GM19438 (cell line): ENCODE results near the gene SCMH1.

Source experiments
- ATAC-seq: cut with Tn5 transposase; IDR thresholded peaks from one replicate; pipeline ENCODE4 v1.9.1; 2021; ENCODE audit warnings: low read depth; ENCODE audit not compliant: unreplicated experiment

The SCMH1 gene

DNA sequence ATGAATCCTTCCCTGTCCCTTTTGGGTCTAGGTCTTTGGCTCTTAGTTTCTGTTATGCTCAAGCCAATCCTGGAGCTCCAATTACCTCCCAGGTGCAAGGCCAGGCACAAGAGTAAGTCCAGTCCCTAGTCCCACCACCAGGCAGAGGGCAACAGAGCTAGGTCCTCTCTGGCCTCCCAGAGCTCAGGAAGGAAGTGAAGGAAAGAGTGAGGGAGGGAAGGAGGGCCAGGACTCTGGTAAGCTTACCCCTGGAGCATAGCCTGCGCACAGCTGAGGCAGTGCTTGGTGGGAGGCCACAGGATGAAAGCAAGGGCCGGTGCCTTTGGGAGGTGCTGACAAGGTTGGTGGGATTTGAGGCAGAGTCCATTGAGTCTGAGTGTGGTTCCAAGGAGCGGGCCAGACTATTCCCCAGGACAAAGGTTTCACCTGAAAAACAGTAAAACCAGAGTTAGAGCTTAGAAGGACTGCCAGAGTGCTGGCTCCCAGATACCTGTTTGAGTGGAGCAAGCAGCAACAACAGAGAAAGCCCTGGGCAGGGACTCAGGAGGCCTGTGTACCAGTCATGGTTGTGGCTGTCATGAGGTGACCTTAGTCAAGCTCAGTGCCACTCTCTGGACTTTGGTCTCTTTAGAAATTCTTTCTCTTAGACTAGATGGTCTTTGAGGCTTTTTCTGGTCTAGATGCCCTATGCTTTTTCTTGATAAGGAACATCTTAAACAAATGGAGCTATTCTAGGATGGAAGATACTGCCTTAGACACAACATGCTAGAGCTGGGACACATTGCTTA lies 204.8 kb downstream of the SCMH1 start:
- ATAC-seq = no peak

DNA sequence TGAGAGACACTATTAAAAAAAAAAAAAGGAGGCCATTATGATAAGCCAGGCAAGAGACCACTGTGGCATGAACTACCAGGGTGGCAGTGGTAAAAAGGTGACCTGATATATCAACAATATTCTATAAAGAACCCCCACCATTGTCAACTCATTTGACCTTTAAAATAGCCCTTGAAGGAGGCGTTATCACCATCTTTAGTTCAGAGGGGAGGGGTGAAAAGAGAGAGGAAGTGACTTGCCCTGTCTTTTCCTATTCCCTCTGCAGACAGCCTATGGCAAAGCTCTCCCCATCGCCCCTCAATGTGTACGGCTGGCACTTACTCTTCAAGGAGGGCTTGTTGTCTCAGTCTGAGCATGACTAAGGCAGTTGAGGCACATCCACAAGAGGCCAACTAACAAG lies 208.8 kb downstream of the SCMH1 start:
- no peak for ATAC-seq

DNA sequence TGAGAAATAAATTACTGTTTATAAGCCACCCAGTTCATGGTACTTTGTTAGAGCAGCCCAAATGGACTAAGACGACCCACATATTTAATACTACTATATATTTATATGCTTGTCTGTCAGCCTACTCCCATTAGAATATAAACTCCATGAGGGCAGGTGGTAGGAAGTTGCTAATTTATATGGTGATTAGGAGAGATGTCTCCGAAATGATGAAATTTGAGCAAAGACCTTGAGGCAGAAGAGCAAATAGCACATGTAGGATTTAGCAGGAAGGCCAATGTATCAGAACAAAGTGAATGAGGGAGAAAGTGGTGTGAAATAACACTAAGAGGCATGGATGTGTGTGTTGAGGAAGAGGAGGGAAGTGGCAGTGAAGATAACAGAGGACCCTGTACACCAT lies 210.0 kb downstream of the SCMH1 start:
- no peak for ATAC-seq

DNA sequence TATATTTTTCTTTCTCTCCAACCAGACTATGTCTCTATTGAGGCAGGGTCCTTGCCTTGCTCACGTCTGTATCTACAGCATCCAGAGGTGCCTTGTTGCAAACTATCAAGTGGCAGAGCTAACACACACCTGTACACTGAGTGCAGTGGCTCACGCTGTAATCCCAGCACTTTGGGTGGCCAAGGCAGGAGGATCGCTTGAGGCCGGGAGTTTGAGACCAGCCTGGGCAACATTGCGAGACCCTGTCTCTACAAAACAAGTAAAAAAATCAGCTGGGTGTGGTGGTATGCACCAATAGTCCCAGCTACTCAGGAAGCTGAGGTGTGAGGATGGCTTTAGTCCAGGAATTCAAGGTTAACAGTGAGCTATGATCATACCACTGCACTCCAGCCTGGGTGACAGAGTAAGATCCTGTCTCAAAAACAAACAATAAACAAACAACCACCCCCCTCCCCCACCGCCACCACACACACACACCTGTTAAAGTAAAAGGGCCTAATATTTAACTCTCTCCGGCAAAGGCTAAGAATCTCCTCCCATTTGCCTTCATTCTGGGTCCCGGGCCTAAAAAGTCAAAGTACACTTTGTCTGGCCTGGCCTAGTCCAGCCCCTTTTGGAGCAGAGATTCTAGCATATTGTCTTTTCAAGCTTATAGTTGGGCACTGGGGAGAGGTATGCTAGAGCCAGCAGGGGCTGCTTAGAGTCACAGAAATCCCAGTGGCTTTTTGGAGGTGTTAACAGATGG lies 211.1 kb downstream of the SCMH1 start:
- no peak for ATAC-seq

DNA sequence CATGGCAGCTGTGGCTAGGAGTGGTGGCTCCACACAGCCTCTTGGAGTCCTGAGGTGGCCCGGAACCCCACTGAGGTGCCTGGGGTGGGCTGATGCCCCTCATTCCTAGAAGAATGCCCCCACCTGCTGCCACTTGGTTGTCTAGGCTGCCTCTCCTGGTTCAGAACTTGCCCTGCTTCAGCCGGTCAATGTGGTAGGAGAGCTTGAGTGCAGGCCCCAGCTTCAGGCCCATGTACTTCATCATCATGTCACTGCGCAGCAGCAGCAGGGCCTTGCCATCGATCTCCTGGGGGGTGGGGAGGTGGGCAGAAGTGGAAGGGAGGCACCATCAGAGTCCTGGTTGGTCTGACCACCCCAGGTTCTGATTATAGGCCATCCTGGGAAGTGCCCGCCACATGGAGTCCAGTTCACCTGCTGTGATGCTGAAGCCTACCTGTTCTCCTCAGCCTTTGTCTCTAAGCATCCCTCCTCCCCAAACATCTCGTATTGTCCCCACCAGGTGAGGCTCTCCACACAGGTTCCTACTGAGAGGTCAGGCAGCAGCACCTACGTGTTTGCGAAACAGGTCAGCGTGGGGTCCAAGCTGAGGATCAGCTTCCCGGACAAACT lies 214.0 kb downstream of the SCMH1 start:
- no peak for ATAC-seq

DNA sequence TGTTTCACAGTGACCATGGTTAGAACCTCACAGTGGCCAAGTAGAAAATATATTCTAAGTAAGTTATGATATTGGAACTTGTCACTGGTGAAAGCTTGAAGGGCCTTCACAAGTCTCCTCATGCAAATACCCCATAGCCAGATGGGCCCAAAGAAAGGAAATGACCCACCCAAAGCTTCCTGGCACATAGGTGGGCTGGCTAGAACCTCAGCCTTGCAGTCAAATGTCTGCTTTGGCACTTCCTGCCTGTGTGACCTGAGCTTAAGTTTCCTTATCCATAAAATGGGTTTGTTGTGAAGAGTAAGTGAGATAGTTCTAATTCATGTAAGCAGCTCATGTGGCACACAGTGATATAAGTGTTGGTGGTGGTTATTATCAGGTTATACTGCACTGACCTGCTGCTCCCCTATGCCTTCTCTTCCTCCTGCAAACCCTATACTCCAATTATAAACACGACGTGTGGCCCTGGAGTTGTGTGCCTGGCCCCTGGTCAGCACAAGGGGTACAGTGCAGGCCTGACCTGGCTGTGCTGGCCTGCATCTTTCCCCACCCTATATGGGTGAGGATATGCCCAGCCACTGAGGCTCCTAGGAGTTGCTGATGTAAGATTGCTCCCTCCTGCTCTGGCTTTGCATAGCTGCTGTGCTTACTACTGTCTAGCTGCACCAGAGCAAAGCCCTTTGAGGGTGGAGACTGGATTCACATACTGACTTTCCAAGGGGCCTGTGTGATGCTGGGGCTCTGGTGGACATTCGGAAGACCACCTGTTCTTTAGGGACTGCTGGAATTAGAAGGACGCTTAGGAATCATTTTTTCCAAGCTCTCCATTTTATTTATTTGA lies 215.9 kb downstream of the SCMH1 start:
- ATAC-seq = no peak

DNA sequence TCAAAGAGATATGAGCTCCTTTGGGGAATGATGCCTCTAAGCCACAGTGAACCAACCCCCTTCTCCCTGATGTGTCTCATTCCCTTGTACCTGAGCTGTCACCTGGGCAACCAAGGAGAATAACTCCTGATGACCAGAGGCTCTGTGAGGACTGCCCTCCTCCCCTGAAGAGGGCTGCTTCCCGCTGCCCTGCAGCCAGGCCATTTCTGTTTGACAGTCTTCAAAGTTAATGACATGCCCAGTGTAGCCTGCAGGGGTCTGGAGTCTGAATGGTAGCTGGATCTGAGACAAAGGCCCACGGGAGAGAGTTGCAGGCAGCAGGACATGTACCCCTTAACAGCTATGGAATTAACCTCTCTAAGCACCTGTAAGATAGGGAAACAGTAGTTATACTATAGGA lies 217.2 kb downstream of the SCMH1 start:
- ATAC-seq = no peak

DNA sequence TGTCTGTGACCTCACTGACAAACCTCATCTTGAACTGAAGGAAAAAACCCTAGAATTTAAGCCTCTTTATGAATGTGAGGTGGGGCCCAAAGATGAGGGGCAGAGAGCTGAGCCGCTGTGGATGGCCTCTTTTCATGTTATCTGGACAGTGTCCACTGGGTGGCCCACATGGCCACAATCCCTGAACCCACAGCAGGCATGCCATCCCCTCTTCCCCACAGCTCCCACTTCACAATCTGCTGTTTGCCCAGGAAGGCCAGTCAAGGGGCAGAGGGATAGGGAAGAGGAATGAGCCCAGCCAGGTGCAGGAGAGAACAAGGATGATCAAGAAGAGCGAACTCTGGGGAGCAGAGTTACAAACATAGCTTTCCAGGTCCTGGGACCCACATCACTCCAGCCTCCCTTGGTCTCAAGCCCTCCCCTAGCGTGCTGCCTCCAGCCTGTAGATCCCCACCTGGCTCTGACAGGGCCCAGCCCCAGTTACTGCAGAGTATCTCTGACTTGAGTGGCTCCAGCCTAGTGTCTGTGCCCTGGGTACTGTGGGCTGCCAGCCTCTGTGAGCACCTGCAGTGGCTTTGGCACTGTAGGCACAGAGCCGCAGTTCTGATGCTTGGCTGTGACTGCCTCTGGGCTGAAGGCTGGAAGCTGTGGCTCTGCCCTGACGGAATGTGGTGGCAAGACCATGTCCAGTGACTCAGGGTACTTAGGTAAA lies 218.7 kb downstream of the SCMH1 start:
- no peak for ATAC-seq

DNA sequence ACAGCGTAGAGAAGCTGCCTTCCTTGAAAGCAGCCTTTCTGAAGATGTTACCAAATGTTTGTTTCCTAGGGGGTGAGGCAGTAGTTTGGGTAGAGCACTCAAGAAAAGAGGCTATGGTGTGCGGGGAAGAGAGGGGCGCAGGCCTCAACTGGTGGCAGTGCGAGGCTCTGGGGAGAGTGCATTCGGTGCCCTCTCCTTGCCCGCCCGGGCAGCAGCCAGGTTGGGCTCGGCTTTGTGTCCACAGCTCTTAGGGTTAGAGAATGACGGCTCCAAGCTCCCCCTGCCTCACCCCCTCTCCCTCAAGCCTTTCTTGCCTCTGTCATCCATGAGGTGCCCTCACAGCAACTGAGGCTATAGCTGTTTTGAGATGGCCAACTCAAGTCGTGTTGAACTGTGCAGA lies 219.7 kb downstream of the SCMH1 start:
- ATAC-seq = no peak

DNA sequence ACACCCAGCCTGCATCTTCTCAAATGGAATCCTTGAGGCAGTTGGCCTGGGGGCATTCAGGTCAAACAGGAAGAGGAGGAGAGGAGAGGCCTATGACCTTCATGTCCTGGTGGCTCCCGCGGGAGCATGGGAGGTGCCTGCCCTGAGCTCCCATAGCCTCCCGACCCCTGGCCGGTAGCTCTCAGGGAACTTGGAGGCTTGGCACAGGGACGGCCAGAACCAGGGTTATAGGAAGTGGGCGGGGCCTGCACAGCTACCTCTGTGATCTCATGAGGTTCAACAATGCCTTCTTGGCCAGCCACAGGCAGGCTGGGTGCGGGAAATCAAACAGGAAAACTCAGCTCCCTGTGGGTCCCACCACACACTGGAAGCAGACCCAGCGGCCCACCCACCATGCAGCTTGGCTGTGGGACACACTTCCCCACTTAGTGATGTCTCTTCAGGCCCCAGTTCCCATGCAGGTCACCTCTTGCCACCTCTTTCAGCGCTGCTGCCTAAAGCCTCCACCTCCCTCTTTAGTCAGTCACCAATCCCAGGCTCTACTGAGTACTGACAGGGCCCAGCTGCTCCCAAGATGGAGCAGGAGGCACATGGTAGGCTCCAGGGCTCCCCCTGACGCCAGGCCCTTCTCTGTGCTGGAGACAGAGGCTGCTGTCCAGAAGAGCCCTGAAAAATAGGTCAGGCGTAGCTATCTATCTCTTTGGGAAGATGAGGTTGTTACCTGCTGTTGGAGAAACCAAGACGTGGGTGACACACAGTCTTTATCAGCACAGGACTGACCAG lies 220.4 kb downstream of the SCMH1 start, which contains the start of gene SLFNL1:
SLFNL1 (minus strand) TSS at position 200 of the 783 bp plus-strand sequence. CDS start 1,065 bp downstream, outside the sequence.
- no peak for ATAC-seq

DNA sequence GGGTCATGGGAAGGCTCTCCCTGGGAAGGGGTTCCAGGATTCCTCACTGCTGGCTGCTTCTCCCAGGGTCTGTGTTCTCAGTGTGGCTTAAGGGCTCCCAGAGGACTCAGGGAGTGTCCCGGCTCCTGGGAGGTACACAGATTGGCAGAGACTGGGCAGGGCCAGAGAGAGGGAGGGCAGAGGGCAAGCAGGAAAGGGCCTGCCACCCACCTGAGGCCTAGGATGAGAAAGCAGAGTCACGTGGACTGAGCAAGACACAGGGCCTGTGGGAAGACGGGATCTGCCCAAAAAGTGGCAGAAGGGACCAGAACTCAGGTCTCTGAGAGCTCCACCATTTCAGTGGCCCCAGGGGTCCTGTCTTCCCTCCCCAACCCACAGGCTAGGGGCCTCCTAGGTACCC lies 221.5 kb downstream of the SCMH1 start:
- ATAC-seq = no peak

DNA sequence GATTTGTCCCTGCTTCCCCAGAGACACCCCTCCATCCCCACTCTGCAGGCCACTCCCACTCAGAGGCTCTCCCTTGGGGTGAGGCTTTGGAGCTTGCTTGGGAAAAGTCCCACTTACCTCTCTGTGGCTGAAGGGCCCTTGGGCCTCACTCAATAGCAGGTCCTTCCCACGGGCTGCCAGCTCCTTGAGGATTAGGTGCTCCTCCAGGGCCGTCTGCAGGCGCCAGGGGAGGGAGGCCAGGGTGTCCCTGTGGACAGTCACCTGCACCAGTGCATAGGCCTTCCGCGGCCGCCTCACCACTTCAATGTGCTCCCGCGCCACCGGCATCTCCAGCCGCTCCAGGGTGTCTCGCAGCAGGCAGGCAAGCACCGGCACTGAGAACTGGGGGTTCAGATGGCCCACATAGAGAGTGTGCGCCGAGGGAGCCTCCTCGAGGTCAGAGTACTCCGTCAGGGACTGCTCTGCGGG lies 222.0 kb downstream of the SCMH1 start:
- no peak for ATAC-seq

DNA sequence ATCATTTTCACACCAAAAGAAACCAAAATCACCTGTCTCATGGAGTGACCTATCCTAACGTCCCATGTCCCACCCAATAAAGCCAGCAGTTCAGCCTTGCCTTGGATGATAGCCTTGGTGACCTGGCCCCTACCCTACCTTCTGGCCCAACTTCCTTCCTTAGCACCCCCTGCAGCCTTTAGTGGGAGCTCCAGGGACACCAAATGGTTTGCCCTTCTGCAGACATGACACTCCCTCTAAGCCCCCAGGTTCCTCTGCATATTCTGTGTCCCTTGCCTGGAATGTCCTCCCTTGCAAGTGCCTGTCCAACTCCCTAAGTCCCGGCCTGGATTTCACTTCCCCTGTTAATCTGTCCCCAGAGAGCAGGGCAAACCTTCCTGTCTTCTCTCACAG lies 222.8 kb downstream of the SCMH1 start:
- no peak for ATAC-seq

DNA sequence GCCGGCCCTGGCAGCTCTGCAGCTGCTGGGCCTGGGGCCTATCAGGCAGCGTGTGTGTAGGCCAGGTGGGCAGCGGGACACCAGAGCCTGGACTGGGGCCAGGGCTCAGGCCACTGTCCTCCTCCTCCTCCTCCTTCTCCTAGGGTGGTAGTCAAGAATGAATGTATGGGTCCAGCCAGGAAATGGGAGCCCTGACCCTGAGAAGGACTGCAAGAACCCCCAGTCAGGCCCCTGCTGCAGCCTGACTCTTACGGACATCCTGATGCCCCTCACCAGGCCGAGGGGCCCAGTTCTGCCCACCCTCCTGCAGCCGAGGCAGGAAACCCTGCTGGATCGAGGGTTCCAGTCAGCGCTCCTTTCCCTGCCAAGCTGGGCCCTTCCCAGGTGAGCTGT lies 224.1 kb downstream of the SCMH1 start:
- no peak for ATAC-seq

DNA sequence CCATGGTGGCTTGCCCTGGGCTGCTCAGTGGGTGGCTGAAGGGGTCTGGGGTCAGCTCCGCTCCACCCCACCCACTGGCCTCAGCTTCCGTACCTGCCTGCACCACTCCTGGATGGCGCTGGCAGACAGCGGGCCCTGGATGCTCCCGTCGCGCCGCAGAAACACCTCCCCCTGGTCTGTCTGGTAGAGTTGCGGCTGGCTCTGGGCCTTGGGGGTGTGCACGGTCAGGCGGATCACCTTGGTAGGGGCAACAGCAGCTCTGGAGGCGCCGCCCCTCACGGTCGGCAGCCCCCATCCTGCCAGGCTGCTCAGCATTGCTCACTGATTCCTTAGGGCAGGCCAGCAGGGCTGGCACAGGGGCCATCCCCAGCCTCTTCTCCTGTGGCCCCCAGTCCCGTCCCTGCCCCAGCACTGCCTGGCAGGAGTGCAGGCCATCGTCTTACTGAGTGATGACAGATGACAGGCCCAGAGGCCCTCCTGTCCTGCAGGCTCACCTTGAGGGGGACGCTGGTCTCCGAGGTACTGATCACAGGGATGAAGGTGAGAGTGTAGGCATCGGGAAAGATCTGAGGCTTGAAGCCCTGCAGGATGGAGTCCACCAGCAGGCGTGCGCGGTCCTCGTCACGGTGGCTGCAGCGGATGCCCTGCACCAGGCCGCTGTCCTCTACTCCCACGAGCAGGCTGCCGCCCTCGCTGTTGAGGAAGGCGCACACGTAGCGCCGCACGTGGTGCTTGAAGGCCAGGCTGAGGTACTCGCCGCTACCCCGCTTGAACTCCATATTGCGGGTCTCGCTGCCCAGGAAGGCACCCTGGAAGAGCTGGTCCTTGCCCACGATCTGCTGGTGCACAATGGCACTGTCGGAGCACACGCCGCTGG lies 224.7 kb downstream of the SCMH1 start:
- no peak for ATAC-seq

DNA sequence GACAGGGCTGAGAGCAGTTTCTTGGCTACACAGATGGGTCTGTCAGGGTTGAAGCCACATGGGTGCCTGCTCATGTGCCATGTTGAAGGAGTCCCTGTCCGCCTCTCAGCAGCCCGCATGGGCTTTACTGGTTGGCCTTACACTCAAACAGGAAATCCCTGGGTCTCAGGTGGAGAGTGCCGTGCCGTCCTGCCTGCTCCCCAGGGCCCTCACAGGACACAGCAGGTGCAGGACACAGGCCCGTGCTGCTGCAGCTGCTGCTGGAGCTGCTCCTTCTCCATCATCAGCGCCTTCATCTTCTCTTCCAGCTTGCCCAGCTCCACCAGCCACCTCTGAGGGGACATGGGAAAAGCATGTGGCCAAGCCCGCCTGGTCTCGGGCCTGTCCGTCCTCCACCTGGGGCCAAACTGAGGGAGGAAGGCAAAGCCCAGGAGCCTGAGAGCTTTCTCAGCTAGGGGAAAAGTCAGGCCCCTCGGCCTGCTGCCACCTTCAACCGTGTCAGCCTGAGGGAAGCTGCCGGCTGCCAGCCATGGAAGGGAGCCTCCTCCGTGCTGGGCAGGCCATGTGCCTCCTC lies 226.1 kb downstream of the SCMH1 start:
- no peak for ATAC-seq

DNA sequence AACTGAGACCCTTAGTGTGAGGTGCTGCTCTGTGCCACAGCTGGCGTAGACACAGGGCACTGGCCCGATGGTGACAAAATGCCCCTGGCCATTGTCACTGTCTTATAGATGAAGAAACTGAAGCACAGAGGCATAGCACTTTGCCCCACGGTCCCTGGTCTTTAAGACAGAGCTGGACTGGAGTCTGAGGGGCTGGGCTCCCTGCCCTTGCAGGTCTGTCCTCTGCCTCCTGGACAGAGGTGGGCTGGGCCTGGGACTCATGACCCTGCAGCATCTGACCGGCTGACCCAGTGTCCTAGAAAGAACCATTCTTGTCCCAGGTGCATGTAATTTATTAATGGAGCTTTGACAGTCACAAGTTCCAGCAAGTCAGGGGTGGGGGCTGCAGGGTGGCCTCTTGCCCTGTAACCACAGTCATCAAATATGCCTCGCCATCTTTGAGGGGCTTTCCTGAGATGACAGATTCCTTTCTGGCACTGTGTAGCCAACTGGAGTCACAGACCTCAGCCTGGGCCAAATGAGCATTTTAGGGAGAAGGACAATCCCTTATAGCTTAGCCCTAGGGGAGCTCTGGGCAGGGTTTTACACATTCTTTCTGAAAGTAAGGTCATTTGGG lies 226.7 kb downstream of the SCMH1 start:
- ATAC-seq = no peak

DNA sequence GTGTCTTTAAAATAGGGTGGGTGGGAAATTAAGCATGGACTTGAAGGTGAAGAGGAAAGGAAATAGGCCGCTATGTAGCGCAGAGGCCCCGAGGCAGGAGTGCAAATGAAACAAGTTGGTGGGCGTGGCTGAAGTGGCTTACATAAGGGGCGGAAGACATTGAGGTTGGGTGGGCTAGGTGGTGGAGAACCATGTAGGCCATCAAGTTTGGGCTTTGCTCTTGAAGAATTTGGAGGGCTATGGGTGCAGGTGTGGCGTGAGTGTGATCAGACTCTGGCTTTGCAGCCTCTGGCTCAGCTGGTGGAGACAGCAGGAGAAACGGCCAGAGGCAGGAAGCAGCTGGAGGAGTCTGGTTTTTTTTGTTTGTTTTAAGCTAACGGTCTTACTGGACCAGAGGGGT lies 227.2 kb downstream of the SCMH1 start:
- ATAC-seq = no peak
